HFF-Myc (cell line): ENCODE results near the gene PARD3B.

Experiments
- DNase-seq: peaks from one replicate; pipeline ENCODE4 v3.0.0-alpha.2; 2011; ENCODE audit warnings: low read depth; ENCODE audit errors: extremely low read depth
- H3K4me3 ChIP-seq: replicated peaks from 2 replicates; pipeline ENCODE4 v1.5.1; 2011; ENCODE audit warnings: low read depth, mild to moderate bottlenecking, control low read depth, low read length
- CTCF ChIP-seq: IDR thresholded peaks from 2 replicates; pipeline ENCODE4 v1.5.1; 2012; ENCODE audit warnings: mild to moderate bottlenecking, low read depth, low read length, control low read depth; ENCODE audit errors: missing control alignments

Gene PARD3B

GRCh38 chr2:204669382-204669781 lies 124.1 kb downstream of the PARD3B start:
- DNase-seq: no peak
- TF ChIP-seq CTCF: no peak
- no peak overlapping the region for H3K4me3 ChIP-seq

- no peak overlapping the region for H3K4me3 ChIP-seq
- no peak for TF ChIP-seq CTCF
- no peak for DNase-seq
Measured at GRCh38 chr2:204670124-204670523, 124.8 kb downstream of the PARD3B start.

GRCh38 chr2:204670756-204671155 lies 125.5 kb downstream of the PARD3B start:
- no peak for TF ChIP-seq CTCF
- H3K4me3 ChIP-seq: no peak overlapping the region
- DNase-seq: no peak

- TF ChIP-seq CTCF: no peak
- no peak for DNase-seq
Measured at GRCh38 chr2:204672772-204673171, 127.5 kb downstream of the PARD3B start.

GRCh38 chr2:204673877-204674276 lies 128.6 kb downstream of the PARD3B start:
- no peak for TF ChIP-seq CTCF
- DNase-seq: no peak

More at GRCh38 chr2:204672772-204673171, 127.5 kb downstream of the PARD3B start:
- H3K4me3 ChIP-seq: no peak overlapping the region

GRCh38 chr2:204678031-204678430 lies 132.8 kb downstream of the PARD3B start:
- no peak for TF ChIP-seq CTCF
- DNase-seq: no peak
- no peak overlapping the region for H3K4me3 ChIP-seq

More at GRCh38 chr2:204673877-204674276, 128.6 kb downstream of the PARD3B start:
- H3K4me3 ChIP-seq: no peak overlapping the region

GRCh38 chr2:204680576-204680975 lies 135.3 kb downstream of the PARD3B start:
- no peak overlapping the region for H3K4me3 ChIP-seq
- TF ChIP-seq CTCF: no peak
- DNase-seq: no peak
